Activated CD8-positive, alpha-beta memory T cell treated with anti-CD3 and anti-CD28 coated beads, Interleukin-2, amount 10 ng/mL, durations not matched to agents 7 days and 5 days (primary cell): ENCODE results near the gene GLRX. TPM values are rescaled to one million over a fixed set of nuclear protein-coding genes. Genes with fewer than 3 reads are reported as not detected.

ENCODE experiments used
- ATAC-seq: fragments of 150-1000 bp; cut with Tn5 transposase; one replicate; pipeline ENCODE4 v1.10.0; 2021; ENCODE audit warnings: moderate library complexity
- CTCF ChIA-PET: fragments of 350-600 bp; sonication (Branson Sonifier 250); formaldehyde crosslinking; loops from one replicate; lab custom pipeline; 2021; ENCODE audit warnings: antibody characterized with exemption; lab: Charles Lee
- DNase-seq: peaks from one replicate; pipeline ENCODE4 v3.0.0-alpha.2; 2020
- H3K27ac Mint-ChIP-seq: one replicate; pipeline ENCODE4 v1.8.0; 2021; ENCODE audit warnings: mild to moderate bottlenecking, mixed read lengths
- H3K27me3 Mint-ChIP-seq: one replicate; pipeline ENCODE4 v1.8.0; 2021; ENCODE audit warnings: mixed read lengths
- H3K36me3 Mint-ChIP-seq: one replicate; pipeline ENCODE4 v1.8.0; 2021; ENCODE audit warnings: mild to moderate bottlenecking, mixed read lengths
- H3K4me1 Mint-ChIP-seq: one replicate; pipeline ENCODE4 v1.8.0; 2021; ENCODE audit warnings: mixed read lengths
- H3K4me3 Mint-ChIP-seq: one replicate; pipeline ENCODE4 v1.8.0; 2021; ENCODE audit warnings: mild to moderate bottlenecking, moderate library complexity, mixed read lengths
- H3K9me3 Mint-ChIP-seq: one replicate; pipeline ENCODE4 v1.8.0; 2022; ENCODE audit warnings: low read depth, mixed read lengths
- total RNA-seq, 2 experiments: library from RNA; stranded (reverse); gene quantifications; one replicate each; pipeline ENCODE4 v1.2.3, GENCODE V29; 2021

Gene GLRX
- total RNA-seq, 2 experiments from 2014 or later, result 65.3 to 67.1 TPM

DNA sequence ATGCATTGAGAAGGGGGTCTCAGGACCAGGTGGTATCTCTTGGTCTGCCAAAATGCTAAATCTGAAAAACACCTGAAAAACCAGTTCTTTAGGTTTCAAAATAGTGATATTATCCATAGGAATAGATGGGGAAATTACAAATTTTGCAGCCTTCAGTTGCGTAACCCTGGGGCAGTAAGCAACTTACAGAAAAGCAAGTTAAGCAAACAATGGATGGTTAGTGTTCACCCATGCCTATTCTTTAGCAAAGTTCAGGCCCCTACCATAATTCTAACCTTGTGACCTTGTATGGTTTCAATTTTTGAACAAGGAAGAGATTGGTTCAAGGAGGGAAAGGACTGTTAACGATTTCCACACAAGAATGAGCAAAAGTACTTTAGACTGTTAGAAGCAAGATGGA lies 24.5 kb downstream of the GLRX start:
- no peak for ATAC-seq
- Mint-ChIP-seq H3K27ac (no peak overlapping the region), H3K27me3 (no peaks in the 10 kb centered on the region), H3K36me3 (peaks cover 3% of the 10 kb centered on the region), H3K4me3 (no peak overlapping the region), H3K4me1 (peaks cover 7% of the 10 kb centered on the region), H3K9me3 (no peaks in the 10 kb centered on the region)
- no peak for DNase-seq
- CTCF ChIA-PET, result interaction anchor here (2.9 kb wide), 1 partner anchor 17 kb away, joined by 13 read pairs; no protein-coding TSS in a partner anchor

DNA sequence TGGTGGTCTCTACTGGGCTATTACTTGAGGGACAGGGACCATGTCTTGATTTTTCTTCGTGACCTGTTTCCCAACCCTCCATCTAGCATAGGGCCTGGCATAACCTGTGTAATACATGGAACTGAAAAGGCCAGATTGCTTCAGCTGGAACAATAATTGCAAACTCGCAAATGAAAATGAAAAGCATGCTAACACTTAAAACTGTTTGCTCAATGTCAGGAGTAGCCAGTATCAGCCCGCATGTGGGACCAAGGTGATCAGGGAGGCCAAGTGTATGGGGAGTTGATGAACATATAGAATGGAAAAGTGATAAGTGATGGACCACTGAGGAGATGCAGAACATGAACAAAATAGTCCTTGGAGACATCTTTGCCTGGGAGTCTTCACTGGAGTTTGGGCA lies 25.2 kb downstream of the GLRX start:
- no peak for ATAC-seq
- H3K27me3 Mint-ChIP-seq, result no peaks in the 10 kb centered on the region
- peaks cover 3% of the 10 kb centered on the region for H3K36me3 Mint-ChIP-seq

DNA sequence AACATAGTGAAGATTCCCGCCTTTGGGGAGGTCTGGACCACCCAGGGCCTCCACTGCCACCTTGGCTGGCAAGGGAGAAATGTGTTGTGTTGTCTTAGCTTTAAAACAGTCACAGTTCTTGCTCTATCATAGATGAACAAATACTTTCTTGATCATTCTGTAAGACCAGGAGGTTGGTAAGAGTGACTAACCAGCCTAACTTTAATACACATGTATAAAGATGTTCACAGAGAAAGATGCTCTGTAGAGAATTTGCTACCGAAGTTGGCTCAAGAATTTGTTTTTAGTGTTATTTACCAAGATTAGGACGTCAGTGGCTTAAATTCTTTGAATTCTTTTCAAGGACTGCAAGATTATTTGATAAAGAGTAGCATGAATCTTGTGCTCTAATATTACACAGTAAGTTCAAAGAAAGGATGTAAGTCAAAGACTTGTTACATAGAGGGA lies 28.4 kb downstream of the GLRX start:
- H3K36me3 Mint-ChIP-seq, result no peaks in the 10 kb centered on the region

More for the DNA sequence above, 25.2 kb downstream of the GLRX start:
- Mint-ChIP-seq H3K9me3 (no peaks in the 10 kb centered on the region), H3K27ac (no peak overlapping the region), H3K4me1 (peaks cover 7% of the 10 kb centered on the region), H3K4me3 (no peak overlapping the region)
- CTCF ChIA-PET, result interaction anchor here (0.8 to 2.9 kb wide), 2 partner anchors 14 to 16 kb away, joined by 6 to 13 read pairs; no protein-coding TSS in a partner anchor
- no peak for DNase-seq

DNA sequence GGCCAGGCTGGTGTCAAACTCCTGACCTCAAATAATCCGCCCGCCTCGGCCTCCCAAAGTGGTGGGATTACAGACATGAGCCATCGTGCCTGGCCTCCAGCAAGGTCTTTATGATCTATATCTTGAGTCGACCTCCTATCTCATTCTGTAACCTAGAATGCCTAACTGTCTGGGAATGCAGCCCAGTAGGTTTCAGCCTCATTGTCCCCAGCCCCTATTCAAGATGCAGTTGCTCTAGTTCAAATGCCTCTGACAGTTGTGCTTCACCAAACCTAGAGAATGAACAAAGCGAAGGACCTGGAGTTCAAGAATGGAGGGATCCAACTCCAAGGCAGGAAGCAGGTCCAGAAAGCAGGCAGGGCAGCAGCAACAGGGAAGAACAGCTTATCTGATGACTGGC lies 30.8 kb downstream of the GLRX start:
- Mint-ChIP-seq H3K4me1 (peaks cover 2% of the 10 kb centered on the region), H3K9me3 (no peaks in the 10 kb centered on the region), H3K4me3 (no peak overlapping the region), H3K36me3 (no peaks in the 10 kb centered on the region), H3K27ac (no peak overlapping the region), H3K27me3 (no peaks in the 10 kb centered on the region)
- CTCF ChIA-PET, result interaction anchor here (0.7 to 5.3 kb wide), 4 partner anchors 10 to 57 kb away, joined by 3 to 40 read pairs (median 5); no protein-coding TSS in a partner anchor
- no peak for DNase-seq
- ATAC-seq, result no peak

More for the DNA sequence above, 28.4 kb downstream of the GLRX start:
- H3K4me1 Mint-ChIP-seq, result peaks cover 8% of the 10 kb centered on the region
- H3K27ac Mint-ChIP-seq, result no peak overlapping the region
- no peak overlapping the region for H3K4me3 Mint-ChIP-seq
- CTCF ChIA-PET, result interaction anchor here (5.3 kb wide), 1 partner anchor 13 kb away, joined by 40 read pairs; no protein-coding TSS in a partner anchor
- H3K9me3 Mint-ChIP-seq, result no peaks in the 10 kb centered on the region
- H3K27me3 Mint-ChIP-seq, result no peaks in the 10 kb centered on the region
- no peak for DNase-seq
- no peak for ATAC-seq

DNA sequence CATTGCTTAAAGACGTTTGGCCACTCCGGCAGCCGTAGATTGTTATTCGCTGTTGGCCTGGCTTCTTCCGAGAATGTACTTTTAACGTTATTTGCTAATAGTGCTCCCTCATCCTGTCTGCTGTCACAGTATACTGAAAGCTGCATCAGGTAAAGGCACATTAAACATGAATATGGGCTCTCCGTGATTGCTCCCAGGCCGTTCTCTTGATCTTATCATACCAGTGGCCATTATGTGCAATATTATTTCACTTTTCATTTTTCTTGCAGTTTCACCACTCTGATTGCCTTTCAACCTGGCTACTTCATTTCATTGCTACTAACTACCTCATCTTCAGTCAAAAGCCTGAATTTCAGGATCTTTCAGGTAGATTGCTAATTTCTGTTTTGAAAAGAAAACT lies 34.0 kb downstream of the GLRX start:
- DNase-seq, result no peak
- H3K4me1 Mint-ChIP-seq, result peaks cover 2% of the 10 kb centered on the region
- no peaks in the 10 kb centered on the region for H3K9me3 Mint-ChIP-seq
- H3K4me3 Mint-ChIP-seq, result no peak overlapping the region
- CTCF ChIA-PET, result interaction anchor here (1.0 to 1.4 kb wide), 2 partner anchors 32 to 58 kb away, joined by 3 to 4 read pairs; no protein-coding TSS in a partner anchor
- no peak overlapping the region for H3K27ac Mint-ChIP-seq
- H3K27me3 Mint-ChIP-seq, result no peaks in the 10 kb centered on the region
- H3K36me3 Mint-ChIP-seq, result no peaks in the 10 kb centered on the region
- no peak for ATAC-seq

DNA sequence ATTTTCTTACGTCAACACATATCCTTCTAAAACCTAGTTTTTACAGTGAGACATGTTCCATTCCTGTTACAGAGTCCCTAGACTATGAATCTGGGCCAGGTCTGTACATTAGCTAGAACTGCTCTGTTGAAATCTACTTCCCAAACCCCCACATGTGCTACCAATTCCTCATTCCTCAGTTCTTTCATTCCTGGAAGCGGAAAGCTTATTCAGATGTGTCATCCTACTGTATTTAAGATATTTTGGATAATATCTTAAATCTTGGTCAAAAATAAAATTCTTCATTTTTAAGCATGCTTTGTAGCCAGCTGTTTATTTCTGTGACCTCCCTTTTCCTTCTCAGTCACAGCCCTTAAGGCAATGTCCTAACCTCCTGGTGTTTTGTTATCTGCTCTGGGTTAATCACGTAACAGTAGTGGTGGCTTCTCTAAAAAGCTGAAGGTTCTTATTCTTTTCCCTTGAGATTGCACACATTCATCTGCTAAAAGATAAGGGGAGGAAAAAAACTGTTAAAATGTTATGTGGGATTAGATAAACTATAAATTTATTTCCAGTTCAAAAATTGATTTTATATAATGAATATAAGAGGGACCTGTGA lies 35.6 kb downstream of the GLRX start:
- no peak overlapping the region for H3K4me3 Mint-ChIP-seq
- ATAC-seq, result no peak
- H3K9me3 Mint-ChIP-seq, result no peaks in the 10 kb centered on the region
- H3K36me3 Mint-ChIP-seq, result no peaks in the 10 kb centered on the region
- H3K27ac Mint-ChIP-seq, result no peak overlapping the region
- no peaks in the 10 kb centered on the region for H3K27me3 Mint-ChIP-seq
- H3K4me1 Mint-ChIP-seq, result peaks cover 2% of the 10 kb centered on the region
- CTCF ChIA-PET, result interaction anchor here (1.3 to 7.1 kb wide), 2 partner anchors 24 to 59 kb away, joined by 3 to 353 read pairs; no protein-coding TSS in a partner anchor
- DNase-seq, result no peak

DNA sequence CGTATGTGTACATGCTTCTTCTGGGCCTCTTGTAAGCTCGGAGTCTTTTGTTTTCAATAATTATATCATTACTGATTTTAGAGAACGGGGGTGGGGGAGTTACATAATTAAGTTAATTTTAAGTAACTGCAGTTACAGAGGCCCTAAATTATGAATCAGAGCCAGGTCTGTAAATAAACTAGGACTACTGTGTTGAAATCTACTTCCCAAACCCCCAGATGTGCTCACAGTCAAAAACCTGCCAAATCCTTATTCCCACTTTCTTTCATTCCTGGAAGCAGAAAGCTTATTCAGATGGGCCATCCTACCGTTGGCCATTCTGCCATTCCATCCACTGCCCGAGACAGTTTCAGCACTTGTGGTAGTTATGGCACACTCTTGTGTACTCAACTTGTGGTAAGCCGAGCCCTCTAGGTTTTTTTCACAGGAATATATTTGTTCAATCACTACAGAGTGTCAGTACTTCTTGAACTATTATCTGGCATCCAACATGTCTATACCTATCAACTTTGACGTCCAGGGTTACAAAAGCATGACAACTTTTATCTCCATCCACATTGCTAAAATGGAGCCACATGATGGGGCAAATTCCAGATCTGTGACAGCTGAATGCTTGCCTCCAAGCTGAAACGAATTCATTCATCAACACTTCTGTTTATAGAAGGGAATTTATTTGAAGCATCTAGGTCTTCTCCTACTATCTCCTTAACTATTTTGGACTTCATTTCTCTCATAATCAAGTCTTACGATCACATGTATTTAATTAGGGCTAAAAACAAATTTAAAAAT lies 37.8 kb downstream of the GLRX start:
- CTCF ChIA-PET, result interaction anchor here (1.0 to 7.1 kb wide), 5 partner anchors 23 to 161 kb away, joined by 3 to 353 read pairs (median 4); no protein-coding TSS in a partner anchor
- H3K27ac Mint-ChIP-seq, result no peak overlapping the region
- H3K9me3 Mint-ChIP-seq, result no peaks in the 10 kb centered on the region
- DNase-seq (no peak), ATAC-seq (no peak)
- H3K4me3 Mint-ChIP-seq, result no peak overlapping the region
- peaks cover 13% of the 10 kb centered on the region for H3K4me1 Mint-ChIP-seq
- no peaks in the 10 kb centered on the region for H3K36me3 Mint-ChIP-seq
- no peaks in the 10 kb centered on the region for H3K27me3 Mint-ChIP-seq

DNA sequence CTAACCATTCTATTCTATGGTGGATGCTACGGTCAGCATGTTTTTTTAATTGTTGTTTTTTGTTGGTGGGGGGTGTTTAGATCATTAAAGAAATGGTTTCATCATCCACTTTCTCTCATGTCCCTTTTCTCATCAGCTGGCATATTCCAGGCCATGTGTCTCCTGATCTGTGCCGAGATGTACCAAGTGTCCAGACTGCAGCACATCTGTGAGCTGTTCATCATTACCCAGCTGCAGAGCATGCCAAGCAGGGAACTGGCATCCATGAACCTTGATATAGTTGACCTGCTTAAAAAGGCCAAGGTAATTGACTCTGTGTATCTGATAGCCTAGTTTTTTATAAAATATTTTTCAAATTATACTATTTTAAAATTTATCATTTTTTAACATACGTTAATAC lies 38.9 kb downstream of the GLRX start:
- Mint-ChIP-seq H3K4me1 (peaks cover 22% of the 10 kb centered on the region), H3K27me3 (no peaks in the 10 kb centered on the region), H3K4me3 (no peak overlapping the region), H3K9me3 (no peaks in the 10 kb centered on the region), H3K36me3 (no peaks in the 10 kb centered on the region), H3K27ac (no peak overlapping the region)
- DNase-seq (no peak), ATAC-seq (no peak)
- CTCF ChIA-PET, result interaction anchor here (0.6 to 7.1 kb wide), 4 partner anchors 13 to 119 kb away, joined by 3 to 353 read pairs (median 5); no protein-coding TSS in a partner anchor

DNA sequence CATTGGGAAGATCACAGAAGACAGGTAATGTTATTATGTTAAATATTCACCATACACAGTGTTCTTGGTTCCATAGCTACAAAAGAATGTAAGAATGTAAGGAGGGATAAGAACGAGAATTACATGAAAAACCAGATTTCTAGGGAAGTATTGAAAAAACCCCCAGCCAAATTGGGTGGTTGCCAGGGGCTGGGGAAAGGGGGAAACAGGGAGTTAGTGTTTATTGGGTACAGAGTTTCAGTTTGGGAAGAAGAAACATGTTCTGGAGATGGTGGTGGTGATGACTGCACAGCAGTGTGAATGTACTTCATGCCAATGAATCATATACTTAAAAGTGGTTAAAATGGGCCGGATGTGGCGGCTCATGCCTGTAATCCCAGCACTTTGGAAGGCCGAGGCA lies 40.3 kb downstream of the GLRX start:
- no peaks in the 10 kb centered on the region for H3K27me3 Mint-ChIP-seq
- peaks cover 22% of the 10 kb centered on the region for H3K4me1 Mint-ChIP-seq
- H3K4me3 Mint-ChIP-seq, result no peak overlapping the region
- ATAC-seq (no peak), DNase-seq (no peak)
- H3K36me3 Mint-ChIP-seq, result no peaks in the 10 kb centered on the region
- CTCF ChIA-PET, result interaction anchor here (1.1 to 7.1 kb wide), 33 partner anchors 9 to 554 kb away, joined by 3 to 353 read pairs (median 10); partner anchors contain the start of genes ARSK, GLRX, RFESD and SKIC3
- H3K27ac Mint-ChIP-seq, result no peak overlapping the region
- H3K9me3 Mint-ChIP-seq, result no peaks in the 10 kb centered on the region

DNA sequence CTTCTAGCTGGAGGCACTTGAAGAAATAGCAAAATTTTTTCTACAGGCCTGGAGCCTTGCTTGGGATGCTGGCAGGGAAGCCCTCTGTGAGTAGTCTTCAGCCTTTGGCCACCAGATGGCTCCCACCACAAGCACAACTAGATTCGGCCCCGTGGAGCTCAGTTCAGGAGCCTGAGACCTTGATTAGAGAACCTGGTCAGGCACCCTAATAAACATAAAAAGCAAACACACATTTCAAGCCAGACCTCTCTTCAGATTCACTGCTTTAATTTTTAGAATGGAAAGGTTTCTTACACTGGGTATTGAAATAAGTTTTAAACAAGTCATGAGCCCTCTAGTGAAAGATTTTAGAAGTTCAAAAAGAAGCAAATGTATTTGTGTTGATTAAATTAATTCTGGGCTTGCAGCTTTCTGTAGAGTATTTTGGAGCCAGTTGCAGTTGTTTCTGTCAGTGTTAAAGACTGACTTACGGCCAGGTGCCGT lies 41.4 kb downstream of the GLRX start:
- DNase-seq (peak; percentile 82), ATAC-seq (peak; percentile 97)
- no peaks in the 10 kb centered on the region for H3K36me3 Mint-ChIP-seq
- peak overlapping the region; percentile 14 for H3K27ac Mint-ChIP-seq
- H3K4me3 Mint-ChIP-seq, result no peak overlapping the region
- CTCF ChIA-PET, result interaction anchor here (0.6 to 7.1 kb wide), 58 partner anchors 8 to 880 kb away, joined by 3 to 353 read pairs (median 6); partner anchors contain the start of genes ARSK, GLRX, RFESD and SKIC3
- no peaks in the 10 kb centered on the region for H3K27me3 Mint-ChIP-seq
- no peaks in the 10 kb centered on the region for H3K9me3 Mint-ChIP-seq
- H3K4me1 Mint-ChIP-seq, result peaks cover 22% of the 10 kb centered on the region

DNA sequence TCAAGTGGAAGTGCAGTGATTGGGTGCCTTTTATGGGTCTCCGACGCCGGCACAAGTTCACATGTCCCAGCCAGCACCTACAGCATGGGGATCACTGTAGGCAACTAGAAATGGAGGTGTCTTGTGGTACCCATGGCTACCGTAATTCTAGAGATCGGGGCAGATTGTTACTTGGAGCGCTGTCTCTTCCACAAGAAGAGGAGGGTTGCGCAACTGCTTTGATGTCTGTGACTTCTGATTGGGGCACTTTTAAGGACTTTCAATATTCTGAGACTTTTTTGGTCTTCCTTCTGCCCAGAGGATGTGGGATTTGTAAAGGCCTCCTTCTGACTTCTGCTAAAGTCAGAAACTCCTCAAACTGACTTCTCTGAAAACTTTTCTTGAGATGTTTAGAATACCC lies 41.9 kb downstream of the GLRX start:
- no peak for DNase-seq
- CTCF ChIA-PET, result interaction anchor here (0.8 to 7.1 kb wide), 50 partner anchors 8 to 881 kb away, joined by 3 to 353 read pairs (median 6); partner anchors contain the start of genes GLRX and RFESD
- H3K27ac Mint-ChIP-seq, result no peak overlapping the region
- no peak overlapping the region for H3K4me3 Mint-ChIP-seq
- H3K9me3 Mint-ChIP-seq, result no peaks in the 10 kb centered on the region
- H3K4me1 Mint-ChIP-seq, result peaks cover 22% of the 10 kb centered on the region
- H3K27me3 Mint-ChIP-seq, result no peaks in the 10 kb centered on the region
- no peaks in the 10 kb centered on the region for H3K36me3 Mint-ChIP-seq
- ATAC-seq, result no peak

DNA sequence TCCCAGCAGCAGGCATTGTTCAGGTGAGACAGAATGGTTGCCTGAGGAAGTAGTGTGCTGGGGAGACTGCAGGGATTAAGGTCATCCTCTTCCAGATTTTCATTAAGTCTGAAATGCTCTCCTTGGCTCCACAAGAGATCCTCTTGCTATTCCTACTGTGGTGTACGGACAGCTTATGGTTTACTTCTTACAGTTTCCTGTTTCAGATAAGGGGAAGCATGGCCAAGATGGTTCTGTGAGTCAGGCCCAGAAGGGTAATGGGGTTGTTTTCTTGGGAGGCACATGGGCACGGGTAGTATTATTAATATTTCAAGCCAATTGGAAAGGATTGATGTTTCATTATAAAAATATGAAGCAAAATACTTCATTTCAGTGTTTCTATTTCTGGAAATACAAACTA lies 42.9 kb downstream of the GLRX start:
- ATAC-seq (no peak), DNase-seq (no peak)
- CTCF ChIA-PET, result interaction anchor here (1.1 to 4.6 kb wide), 7 partner anchors 10 to 133 kb away, joined by 3 to 42 read pairs (median 8); partner anchors contain the start of genes GLRX and RFESD
- Mint-ChIP-seq H3K4me1 (peaks cover 22% of the 10 kb centered on the region), H3K9me3 (no peaks in the 10 kb centered on the region), H3K4me3 (no peak overlapping the region), H3K27ac (peak overlapping the region; percentile 3), H3K36me3 (no peaks in the 10 kb centered on the region), H3K27me3 (no peaks in the 10 kb centered on the region)
